ENCODE results near the gene AMPH. TPM values are rescaled to one million over a fixed set of nuclear protein-coding genes. Genes with fewer than 3 reads are reported as not detected.

AMPH gene
- total and polyA plus RNA-seq, 9 of the 15 experiments (the other 6 are each of a cell fraction or from before 2014, with no cell fraction given): 0.03 to 0.35 TPM; not detected in 7

DNA sequence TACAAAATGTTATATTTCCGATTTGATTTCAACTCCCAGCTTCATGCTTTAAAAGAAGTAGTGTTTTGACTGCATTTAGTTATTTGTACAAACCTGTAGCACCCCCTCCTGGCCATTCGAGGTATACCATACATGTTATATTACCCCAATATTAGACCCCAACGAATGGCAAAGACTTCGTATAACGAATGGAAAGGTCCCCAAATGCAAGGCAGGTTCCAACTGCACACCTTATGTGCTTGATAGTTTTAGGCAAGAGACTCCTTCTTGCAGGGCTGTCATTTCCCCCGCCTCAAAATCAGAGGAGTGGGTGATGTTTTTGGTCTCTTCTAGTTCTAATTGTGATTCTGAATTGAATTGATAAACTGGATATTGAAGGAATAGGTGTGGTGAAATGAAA is 256.7 kb downstream of the AMPH start:
- H3K9me1 ChIP-seq (ENCODE audit: control insufficient read depth, insufficient read depth, low read length): no peaks in the 10 kb centered on the region
- H3K27ac ChIP-seq (ENCODE audit: extremely low read depth, low read depth, low read length): no peak overlapping the region
- FAIRE-seq: peak; percentile 76
- H3K9me3 ChIP-seq (replicated peaks; ENCODE audit: control insufficient read depth, insufficient read depth, low read depth, low read length): no peaks in the 10 kb centered on the region
- no peaks in the 10 kb centered on the region; the same call in 1 of the 2 replicates for H4K20me1 ChIP-seq (replicated peaks; ENCODE audit: control insufficient read depth, insufficient read depth, low read length)
- WGBS (ENCODE audit: insufficient coverage, low coverage, missing lambda C conversion rate): 50% methylated on average over 6 of the region's 6 CpGs
- ATAC-seq: peak; percentile 63
- DNase-seq (ENCODE audit: extremely low read depth in 1 of 4, low spot score in 3 of 4): peak; percentile 49 to 55 (median 53)
- CTCF ChIA-PET (ENCODE audit: low intra/inter-chr PET ratio): interaction anchor here (0.6 to 1.9 kb wide), 4 partner anchors 268 to 474 kb away, joined by 3 to 6 read pairs (median 4); no protein-coding TSS in a partner anchor
- no TSS peak for BruUV-seq (replicated peaks)
- in situ Hi-C loops (cut with MboI) (no loop called here), intact Hi-C loops (cut with micrococcal nuclease) (loop anchor here (5.0 kb wide), 2 partner anchors 157 to 267 kb away; no protein-coding TSS in a partner anchor)
- TF ChIP-seq, protein P1, sequence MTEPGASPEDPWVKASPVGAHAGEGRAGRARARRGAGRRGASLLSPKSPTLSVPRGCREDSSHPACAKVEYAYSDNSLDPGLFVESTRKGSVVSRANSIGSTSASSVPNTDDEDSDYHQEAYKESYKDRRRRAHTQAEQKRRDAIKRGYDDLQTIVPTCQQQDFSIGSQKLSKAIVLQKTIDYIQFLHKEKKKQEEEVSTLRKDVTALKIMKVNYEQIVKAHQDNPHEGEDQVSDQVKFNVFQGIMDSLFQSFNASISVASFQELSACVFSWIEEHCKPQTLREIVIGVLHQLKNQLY (CRISPR knock-in tag; conservative IDR thresholded peaks at IDR 0.05): no peak
- TF ChIP-seq ZC3H11A (IDR thresholded peaks at IDR 0.05; ENCODE audit: low read depth, low read length) (no peak), ZNF764 (CRISPR knock-in tag; IDR thresholded peaks at IDR 0.05; ENCODE audit: low read depth) (peak; percentile 93), CBFA2T3 (IDR thresholded peaks at IDR 0.05) (no peak), CHD4 (IDR thresholded peaks at IDR 0.05; ENCODE audit: insufficient read depth, insufficient replicate concordance, low read depth, low read length, poor library complexity, severe bottlenecking) (no peak), HNRNPL (IDR thresholded peaks at IDR 0.05; ENCODE audit: low read depth, low read length) (no peak), RAD21 (CRISPR knock-in tag; conservative IDR thresholded peaks at IDR 0.05 in 1 of 2, IDR thresholded peaks at IDR 0.05 in 1 of 2) (peak; percentile 24 to 50; a peak in 3 of 4 replicates), KLF16 (IDR thresholded peaks at IDR 0.05) (0 out of 2 replicates have a peak, but pooled peaks have one; percentile 16), POLR2AphosphoS5 (IDR thresholded peaks at IDR 0.05; ENCODE audit: control insufficient read depth, insufficient read depth, low read depth, low read length) (no peak), ZNF174 (CRISPR knock-in tag; IDR thresholded peaks at IDR 0.05) (no peak)
- TF ChIP-seq, protein P2, sequence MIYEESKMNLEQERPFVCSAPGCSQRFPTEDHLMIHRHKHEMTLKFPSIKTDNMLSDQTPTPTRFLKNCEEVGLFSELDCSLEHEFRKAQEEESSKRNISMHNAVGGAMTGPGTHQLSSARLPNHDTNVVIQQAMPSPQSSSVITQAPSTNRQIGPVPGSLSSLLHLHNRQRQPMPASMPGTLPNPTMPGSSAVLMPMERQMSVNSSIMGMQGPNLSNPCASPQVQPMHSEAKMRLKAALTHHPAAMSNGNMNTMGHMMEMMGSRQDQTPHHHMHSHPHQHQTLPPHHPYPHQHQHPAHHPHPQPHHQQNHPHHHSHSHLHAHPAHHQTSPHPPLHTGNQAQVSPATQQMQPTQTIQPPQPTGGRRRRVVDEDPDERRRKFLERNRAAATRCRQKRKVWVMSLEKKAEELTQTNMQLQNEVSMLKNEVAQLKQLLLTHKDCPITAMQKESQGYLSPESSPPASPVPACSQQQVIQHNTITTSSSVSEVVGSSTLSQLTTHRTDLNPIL (CRISPR knock-in tag; IDR thresholded peaks at IDR 0.05): no peak
- TF ChIP-seq, protein P3, sequence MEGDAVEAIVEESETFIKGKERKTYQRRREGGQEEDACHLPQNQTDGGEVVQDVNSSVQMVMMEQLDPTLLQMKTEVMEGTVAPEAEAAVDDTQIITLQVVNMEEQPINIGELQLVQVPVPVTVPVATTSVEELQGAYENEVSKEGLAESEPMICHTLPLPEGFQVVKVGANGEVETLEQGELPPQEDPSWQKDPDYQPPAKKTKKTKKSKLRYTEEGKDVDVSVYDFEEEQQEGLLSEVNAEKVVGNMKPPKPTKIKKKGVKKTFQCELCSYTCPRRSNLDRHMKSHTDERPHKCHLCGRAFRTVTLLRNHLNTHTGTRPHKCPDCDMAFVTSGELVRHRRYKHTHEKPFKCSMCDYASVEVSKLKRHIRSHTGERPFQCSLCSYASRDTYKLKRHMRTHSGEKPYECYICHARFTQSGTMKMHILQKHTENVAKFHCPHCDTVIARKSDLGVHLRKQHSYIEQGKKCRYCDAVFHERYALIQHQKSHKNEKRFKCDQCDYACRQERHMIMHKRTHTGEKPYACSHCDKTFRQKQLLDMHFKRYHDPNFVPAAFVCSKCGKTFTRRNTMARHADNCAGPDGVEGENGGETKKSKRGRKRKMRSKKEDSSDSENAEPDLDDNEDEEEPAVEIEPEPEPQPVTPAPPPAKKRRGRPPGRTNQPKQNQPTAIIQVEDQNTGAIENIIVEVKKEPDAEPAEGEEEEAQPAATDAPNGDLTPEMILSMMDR (IDR thresholded peaks at IDR 0.05 in 2 of 3, conservative IDR thresholded peaks at IDR 0.05 in 1 of 3; ENCODE audit: insufficient read depth in 2 of 3, low read depth in 1 of 3, low read length in 3 of 3): peak; percentile 29 to 68 (median 66); a peak in 5 of 6 replicates
- no peak overlapping the region for H3K4me2 ChIP-seq (ENCODE audit: insufficient read depth, low read length)
- no peak overlapping the region for H3K4me3 ChIP-seq
- peaks cover 60% of the 10 kb centered on the region for H3K36me3 ChIP-seq (ENCODE audit: control insufficient read depth, insufficient read depth, low read length)
- no peak overlapping the region for H3K9ac ChIP-seq (ENCODE audit: insufficient read depth in 1 of 2, low read depth in 2 of 2, low read length in 2 of 2)
- H3K79me2 ChIP-seq (ENCODE audit: control insufficient read depth, insufficient read depth, low read length): peaks cover 7% of the 10 kb centered on the region; the same call in 1 of the 3 replicates
- no peak overlapping the region for H2AFZ ChIP-seq (ENCODE audit: low read depth, low read length)
- POLR2A ChIA-PET: interaction anchor here (0.6 to 1.0 kb wide), 2 partner anchors 9 to 11 kb away, joined by 3 read pairs; no protein-coding TSS in a partner anchor
- H3K27me3 ChIP-seq (ENCODE audit: control insufficient read depth in 2 of 2, insufficient read depth in 2 of 2, low read length in 2 of 2): no peaks in the 10 kb centered on the region
- H3K4me1 ChIP-seq (replicated peaks in 1 of 2; ENCODE audit: control insufficient read depth in 2 of 2, insufficient read depth in 2 of 2, low read length in 2 of 2): no peaks in the 10 kb centered on the region

Measured in K562 (cell line).